K562 (cell line): ENCODE measurements around the gene EFNA2. TPM values are rescaled to one million over a fixed set of nuclear protein-coding genes. Genes with fewer than 3 reads are reported as not detected.

ENCODE experiments used
- ATAC-seq: fragments of 200-7000 bp; cut with Tn5 transposase; 3 replicates; pipeline ENCODE4 v1.9.1; 2020; ENCODE audit warnings: moderate library complexity
- BruUV-seq: library from RNA; stranded (reverse); fragments of 400-500 nt; replicated peaks from 2 replicates; lab custom pipeline; 2021; lab: Mats Ljungman, UMichigan
- CTCF ChIA-PET: fragments of 300-600 bp; formaldehyde crosslinking; extraction: SDS; loops from one replicate; lab custom pipeline; 2021; ENCODE audit warnings: low intra/inter-chr PET ratio; lab: Yijun Ruan, JAX
- POLR2A ChIA-PET: fragments of 300-600, 350-650 bp; sonication (Branson Sonifier 250); formaldehyde crosslinking; extraction: SDS; loops from one replicate; lab custom pipeline; 2021; ENCODE audit warnings: antibody characterized with exemption, inconsistent platforms; lab: Yijun Ruan, JAX
- DNase-seq, 4 experiments: peaks; one replicate each; pipeline versions ENCODE4 v3.0.0 to v3.0.0-alpha.2; 2011 to 2018; ENCODE audit warnings: low spot score in 3 of 4, mixed read lengths in 3 of 4; ENCODE audit errors: extremely low read depth in 1 of 4
- FAIRE-seq: peaks from 2 replicates; lab custom pipeline; 2011; peaks lifted over from hg19 to GRCh38; lab: Jason Lieb, UNC
- H2AFZ ChIP-seq: 2 replicates; pipeline ENCODE4 v1.6.0; 2011; ENCODE audit warnings: low read depth, low read length, control low read depth, inconsistent platforms
- H3K27ac ChIP-seq: fragments of 200-600 bp; 3 replicates; pipeline ENCODE4 v1.8.0; 2011; ENCODE audit warnings: low read depth, mild to moderate bottlenecking, control low read depth, inconsistent platforms, low read length, moderate library complexity, mixed read lengths; ENCODE audit errors: extremely low read depth
- H3K27me3 ChIP-seq, 2 experiments: fragments of 300-600 bp in 1 of 2; 2 replicates in 1 of 2; 3 replicates in 1 of 2; pipeline versions ENCODE4 v1.6.0 to v1.8.0; 2011; ENCODE audit warnings: inconsistent platforms in 2 of 2, low read length in 2 of 2, mild to moderate bottlenecking in 1 of 2, mixed read lengths in 1 of 2, moderate library complexity in 1 of 2; ENCODE audit not compliant: control insufficient read depth in 2 of 2, insufficient read depth in 2 of 2
- H3K36me3 ChIP-seq: fragments of 300-600 bp; 3 replicates; pipeline ENCODE4 v1.8.0; 2011; ENCODE audit warnings: mild to moderate bottlenecking, low read length, inconsistent platforms; ENCODE audit not compliant: control insufficient read depth, insufficient read depth
- H3K4me1 ChIP-seq, 2 experiments: fragments of 200-600 bp in 1 of 2; replicated peaks in 1 of 2; 2 replicates in 1 of 2; 3 replicates in 1 of 2; pipeline versions ENCODE4 v1.5.1 to v1.8.0; 2011; ENCODE audit warnings: inconsistent platforms in 2 of 2, low read length in 2 of 2, mild to moderate bottlenecking in 1 of 2, mixed read lengths in 1 of 2, moderate library complexity in 1 of 2; ENCODE audit not compliant: control insufficient read depth in 2 of 2, insufficient read depth in 2 of 2
- H3K4me2 ChIP-seq: 2 replicates; pipeline ENCODE4 v1.6.1; 2011; ENCODE audit warnings: low read length, control low read depth, inconsistent platforms, mixed read lengths; ENCODE audit not compliant: insufficient read depth
- H3K4me3 ChIP-seq: fragments of 200-600 bp; sonication (generic), shearing (Covaris generic); 2 replicates; pipeline ENCODE4 v1.5.1; 2016; ENCODE audit warnings: control low read depth, inconsistent platforms
- H3K79me2 ChIP-seq: fragments of 200-600 bp; 3 replicates; pipeline ENCODE4 v1.8.0; 2011; ENCODE audit warnings: low read length, inconsistent platforms; ENCODE audit not compliant: control insufficient read depth, insufficient read depth
- H3K9ac ChIP-seq, 2 experiments: 2 replicates each; pipeline versions ENCODE4 v1.6.0 to v1.6.1; 2011; ENCODE audit warnings: low read depth in 2 of 2, low read length in 2 of 2, control low read depth in 1 of 2, inconsistent platforms in 1 of 2, mild to moderate bottlenecking in 1 of 2, mixed read lengths in 1 of 2; ENCODE audit not compliant: insufficient read depth in 1 of 2
- H3K9me1 ChIP-seq: one replicate; pipeline ENCODE4 v1.6.0; 2011; ENCODE audit warnings: inconsistent platforms, mild to moderate bottlenecking, low read length, moderate library complexity; ENCODE audit not compliant: control insufficient read depth, insufficient read depth
- H3K9me3 ChIP-seq: replicated peaks from 2 replicates; pipeline ENCODE4 v1.5.1; 2011; ENCODE audit warnings: low read depth, low read length, inconsistent platforms; ENCODE audit not compliant: control insufficient read depth, insufficient read depth
- H4K20me1 ChIP-seq: replicated peaks from 2 replicates; pipeline ENCODE4 v1.6.1; 2011; ENCODE audit warnings: low read length, inconsistent platforms, mixed read lengths; ENCODE audit not compliant: control insufficient read depth, insufficient read depth
- BRD9 ChIP-seq: fragments of 450-650 bp; IDR thresholded peaks from 2 replicates; pipeline ENCODE4 v1.6.1; 2018; ENCODE audit warnings: low read depth; ENCODE audit not compliant: partially characterized antibody
- FOSL1 ChIP-seq: fragments of 200-800 bp; sonication (Bioruptor generic); conservative IDR thresholded peaks from 2 replicates; pipeline ENCODE4 v1.6.1; 2016; ENCODE audit warnings: missing genetic modification characterization, missing compliant biosample characterization
- HIVEP1 ChIP-seq: fragments of 250-450 bp; sonication (Bioruptor Pico); IDR thresholded peaks from 2 replicates; pipeline ENCODE4 v1.4.0; 2020; ENCODE audit warnings: mild to moderate bottlenecking
- POLR3A ChIP-seq: IDR thresholded peaks from 2 replicates; pipeline ENCODE4 v1.6.1; 2011; ENCODE audit warnings: borderline replicate concordance, mild to moderate bottlenecking, moderate library complexity; ENCODE audit not compliant: insufficient read length, insufficient read depth; ENCODE audit errors: extremely low read depth
- POU5F1 ChIP-seq: fragments of 150-350 bp; IDR thresholded peaks from 2 replicates; pipeline ENCODE4 v1.6.1; 2014; ENCODE audit warnings: borderline replicate concordance, low read length, low read depth, mild to moderate bottlenecking; ENCODE audit not compliant: partially characterized antibody
- SRSF9 ChIP-seq: fragments of 200-400 bp; formaldehyde crosslinking; IDR thresholded peaks from 2 replicates; pipeline ENCODE4 v1.6.1; 2017; ENCODE audit warnings: low read depth, low read length, borderline replicate concordance
- STAT5B ChIP-seq: fragments of 250-450 bp; sonication (Bioruptor Pico); IDR thresholded peaks from 2 replicates; pipeline ENCODE4 v1.8.0; 2021; ENCODE audit warnings: mild to moderate bottlenecking, inconsistent platforms
- ZNF134 ChIP-seq: fragments of 250-450 bp; sonication (Bioruptor Pico); conservative IDR thresholded peaks from 2 replicates; pipeline ENCODE4 v1.4.0; 2020
- ZNF583 ChIP-seq: fragments of 250-450 bp; sonication (Bioruptor Pico); IDR thresholded peaks from 2 replicates; pipeline ENCODE4 v1.4.0; 2020
- WGBS: fragments of 100-300 bp; shearing (Covaris generic); methylation state at CpG from one replicate; pipeline ENCODE4 v1.1.6; 2016; ENCODE audit warnings: low coverage, mixed read lengths; ENCODE audit not compliant: insufficient coverage; ENCODE audit errors: missing lambda C conversion rate; 5-methylcytosine and 5-hydroxymethylcytosine counted together
- in situ Hi-C: fragments of 300-500 bp; cut with MboI; formaldehyde crosslinking; loops from 4 replicates; pipeline ENCODE4 v1.15.0; 2018; ENCODE audit warnings: inconsistent platforms, mixed read lengths
- intact Hi-C: fragments of 100-400 bp; cut with micrococcal nuclease; formaldehyde crosslinking; loops from 2 replicates; pipeline ENCODE4 v1.14.2; 2022
- polyA plus RNA-seq, 8 experiments: library from polyadenylated mRNA; depleted of rRNA in 4 of 8; stranded (reverse) in 5 of 8; unstranded in 3 of 8; fragments of >200 nt; fragmentation: Nextera tagmentation in 2 of 8; fragmentation: Illumina TruSeq in 1 of 8; extraction: Ambion mirVana in 2 of 8; extraction: Trizol in 1 of 8; gene quantifications; 2 replicates each; pipeline versions ENCODE4 v1.2.1 to v1.2.3, GENCODE V29; 2011 to 2014; ENCODE audit warnings: inconsistent platforms in 1 of 8, missing spikeins in 1 of 8
- total RNA-seq, 7 experiments: library from RNA; depleted of rRNA in 6 of 7; stranded (reverse); fragments of >200 nt in 6 of 7; fragmentation: Illumina TruSeq in 2 of 7; extraction: Trizol in 2 of 7; gene quantifications; 2 replicates each; pipeline versions ENCODE4 v1.2.1 to v1.2.3, GENCODE V29; 2011 to 2021; ENCODE audit warnings: low replicate concordance in 1 of 7

Gene EFNA2
- total and polyA plus RNA-seq, 9 of the 15 experiments (the other 6 are each of a cell fraction or from before 2014, with no cell fraction given), result 0.11 to 0.44 (median 0.15) TPM; not detected in 6

DNA sequence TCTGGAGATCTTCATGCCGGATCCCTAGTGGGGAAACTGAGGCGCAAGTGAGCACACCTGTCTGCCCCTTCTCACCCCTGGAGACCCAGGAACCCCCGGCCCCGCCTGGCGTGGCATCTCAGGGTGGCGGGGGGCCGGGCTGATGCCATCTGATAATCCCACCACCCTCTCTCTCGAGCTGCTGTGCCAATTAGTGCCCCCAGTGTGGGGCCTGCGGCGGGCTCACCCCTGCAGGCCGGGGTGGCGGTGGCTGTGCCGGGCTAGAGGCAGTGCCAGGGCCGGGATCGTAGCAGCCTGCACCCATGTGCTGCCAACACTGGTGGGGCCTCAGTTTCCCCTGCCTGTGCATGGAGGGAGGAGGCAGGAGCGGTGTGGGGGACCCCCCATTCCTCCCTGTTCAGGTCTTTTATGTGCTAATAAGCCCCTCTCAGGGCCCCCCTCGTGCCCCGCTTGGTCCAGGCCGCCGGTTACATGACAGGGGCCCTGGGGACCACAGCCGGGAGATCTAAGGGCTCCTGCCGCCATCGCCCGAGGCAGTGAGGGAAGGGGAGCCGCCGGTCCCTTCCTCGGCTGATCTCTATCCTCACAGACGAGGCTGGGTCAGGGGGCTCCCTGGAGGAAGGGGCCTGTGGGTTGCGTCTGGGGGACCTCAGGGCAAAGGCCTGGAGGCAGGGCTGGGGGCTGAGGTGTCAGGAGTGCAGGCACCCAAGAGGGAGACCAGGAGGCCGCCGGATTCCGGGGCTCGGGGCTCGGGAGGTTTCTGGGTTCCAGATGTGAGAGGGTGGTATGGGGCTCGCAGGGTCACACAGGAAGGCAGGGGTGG is 8.3 kb downstream of the EFNA2 start:
- no peak overlapping the region for H3K9ac ChIP-seq
- H4K20me1 ChIP-seq, result peaks cover 4% of the 10 kb centered on the region; the same call in 1 of the 2 replicates
- no peak overlapping the region for H3K4me2 ChIP-seq
- H3K79me2 ChIP-seq, result no peaks in the 10 kb centered on the region
- in situ Hi-C loops, result no loop called here
- 25% methylated on average over 31 of the region's 35 CpGs for WGBS
- H3K36me3 ChIP-seq, result no peaks in the 10 kb centered on the region
- H3K4me1 ChIP-seq, result peaks cover 0 to 82% of the 10 kb centered on the region in 2 experiments; a peak in 3 of 5 replicates
- H2AFZ ChIP-seq, result no peak overlapping the region
- H3K9me1 ChIP-seq, result peaks cover 3% of the 10 kb centered on the region
- FAIRE-seq (no peak), ATAC-seq (no peak), DNase-seq (no peak)
- CTCF ChIA-PET, result no interaction called here
- intact Hi-C loops, result no loop called here
- H3K27ac ChIP-seq, result no peak overlapping the region
- TF ChIP-seq POLR3A (no peak), FOSL1 (tag) (no peak), HIVEP1 (CRISPR knock-in tag) (no peak), POU5F1 (no peak), ZNF134 (CRISPR knock-in tag) (no peak), ZNF583 (no peak), SRSF9 (no peak), BRD9 (no peak), STAT5B (CRISPR knock-in tag) (no peak)
- POLR2A ChIA-PET, result no interaction called here
- BruUV-seq, result no TSS peak
- peaks cover 26 to 62% of the 10 kb centered on the region in 2 experiments; a peak in 4 of 5 replicates for H3K27me3 ChIP-seq
- no peak overlapping the region for H3K4me3 ChIP-seq
- no peaks in the 10 kb centered on the region for H3K9me3 ChIP-seq
